ENCODE measurements around the gene ANKLE2. TPM values are rescaled to one million over a fixed set of nuclear protein-coding genes. Genes with fewer than 3 reads are reported as not detected.
"Not testable (repeated sequence)": the region's sequence is repeated elsewhere in the genome, so short reads cannot be mapped to it uniquely, and the experiment has no call there.

Gene ANKLE2
- total RNA-seq, 2 donors from 2014 or later, result 78.0 to 104 TPM

- DNase-seq (ENCODE audit: low spot score), result no peak
- Histone ChIP-seq H3K4me1 (ENCODE audit: control insufficient read depth in 1 of 2, low read depth in 2 of 2) (peaks cover 0 to 4% of the 10 kb centered on the region in 2 donors), H3K27me3 (replicated peaks; ENCODE audit: insufficient read depth) (no peaks in the 10 kb centered on the region), H3K4me3 (no peak overlapping the region), H3K36me3 (peaks cover 16% of the 10 kb centered on the region), H3K27ac (no peak overlapping the region), H3K9me3 (no peaks in the 10 kb centered on the region)
- no peak for ATAC-seq (ENCODE audit: insufficient number of reproducible peaks, low FRiP score, low read depth)
- no peak for TF ChIP-seq CTCF (IDR thresholded peaks at IDR 0.05)
Observed at GRCh38 chr12:132695431-132695830, 66.2 kb downstream of the ANKLE2 start.

GRCh38 chr12:132694888-132695287, 66.7 kb downstream of the ANKLE2 start:
- H3K27me3 ChIP-seq (replicated peaks; ENCODE audit: insufficient read depth); H3K9me3 ChIP-seq; H3K27ac ChIP-seq; DNase-seq (ENCODE audit: low spot score); H3K4me1 ChIP-seq (ENCODE audit: control insufficient read depth in 1 of 2, low read depth in 2 of 2); ATAC-seq (ENCODE audit: insufficient number of reproducible peaks, low FRiP score, low read depth); H3K4me3 ChIP-seq: not testable (repeated sequence)
- H3K36me3 ChIP-seq, result peaks cover 16% of the 10 kb centered on the region

GRCh38 chr12:132692030-132692429, 69.6 kb downstream of the ANKLE2 start:
- H3K4me1 ChIP-seq (ENCODE audit: control insufficient read depth in 1 of 2, low read depth in 2 of 2); DNase-seq (ENCODE audit: low spot score); H3K27me3 ChIP-seq (replicated peaks; ENCODE audit: insufficient read depth); H3K4me3 ChIP-seq; ATAC-seq (ENCODE audit: insufficient number of reproducible peaks, low FRiP score, low read depth); H3K27ac ChIP-seq; H3K9me3 ChIP-seq; H3K36me3 ChIP-seq: not testable (repeated sequence)

GRCh38 chr12:132690112-132690511, 71.5 kb downstream of the ANKLE2 start:
- H3K4me3 ChIP-seq, result no peak overlapping the region
- H3K36me3 ChIP-seq, result no peaks in the 10 kb centered on the region
- peaks cover 5 to 17% of the 10 kb centered on the region in 2 donors for H3K4me1 ChIP-seq (ENCODE audit: control insufficient read depth in 1 of 2, low read depth in 2 of 2)
- peak overlapping the region; percentile 17 to 53 for H3K27ac ChIP-seq
- TF ChIP-seq CTCF (IDR thresholded peaks at IDR 0.05), result no peak
- DNase-seq (ENCODE audit: low spot score), result no peak
- no peaks in the 10 kb centered on the region for H3K9me3 ChIP-seq
- no peaks in the 10 kb centered on the region for H3K27me3 ChIP-seq (replicated peaks; ENCODE audit: insufficient read depth)
- ATAC-seq (ENCODE audit: insufficient number of reproducible peaks, low FRiP score, low read depth), result no peak

GRCh38 chr12:132689227-132689626, 72.4 kb downstream of the ANKLE2 start:
- no peak for TF ChIP-seq CTCF (IDR thresholded peaks at IDR 0.05)
- Histone ChIP-seq H3K27me3 (replicated peaks; ENCODE audit: insufficient read depth) (no peaks in the 10 kb centered on the region), H3K4me1 (ENCODE audit: control insufficient read depth in 1 of 2, low read depth in 2 of 2) (peaks cover 5 to 18% of the 10 kb centered on the region in 2 donors), H3K36me3 (no peaks in the 10 kb centered on the region), H3K27ac (peak overlapping the region in 1 of 2 donors; percentile 5), H3K4me3 (no peak overlapping the region), H3K9me3 (no peaks in the 10 kb centered on the region)
- ATAC-seq (ENCODE audit: insufficient number of reproducible peaks, low FRiP score, low read depth) (no peak), DNase-seq (ENCODE audit: low spot score) (no peak)

- H3K9me3 ChIP-seq, result no peaks in the 10 kb centered on the region
- DNase-seq (ENCODE audit: low spot score), result peak; percentile 84
Observed at GRCh38 chr12:132687211-132688164, 74.1 kb downstream of the ANKLE2 start, which contains the start of the genes POLE and PXMP2. TSS of gene POLE (minus strand) at chr12:132687342. CDS start at chr12:132687315, 27 bp downstream. TSS of gene PXMP2 (plus strand) at chr12:132687587. CDS start at chr12:132687671, 84 bp downstream.

More at GRCh38 chr12:132687211-132688164, 74.1 kb downstream of the ANKLE2 start, which contains the start of the genes POLE and PXMP2:
- Histone ChIP-seq H3K4me1 (ENCODE audit: control insufficient read depth in 1 of 2, low read depth in 2 of 2) (peaks cover 5 to 18% of the 10 kb centered on the region in 2 donors), H3K27ac (peak within 1 kb of the TSS; percentile 59 to 71), H3K36me3 (no peaks in the 10 kb centered on the region), H3K27me3 (replicated peaks; ENCODE audit: insufficient read depth) (no peaks in the 10 kb centered on the region), H3K4me3 (peak within 1 kb of the TSS; percentile 98)
- no peak for TF ChIP-seq CTCF (IDR thresholded peaks at IDR 0.05)
- peak; percentile 94 for ATAC-seq (ENCODE audit: insufficient number of reproducible peaks, low FRiP score, low read depth)
